Measurements from ENCODE around the gene FNTB. TPM values are rescaled to one million over a fixed set of nuclear protein-coding genes. Genes with fewer than 3 reads are reported as not detected.

FNTB gene
- total RNA-seq, 4 donors from 2014 or later = 40.6 to 44.6 (median 43.2) TPM

- peaks cover 32% of the 10 kb centered on the region for H3K4me1 ChIP-seq
- H3K27me3 ChIP-seq = no peaks in the 10 kb centered on the region
- TF ChIP-seq EP300 (IDR thresholded peaks at IDR 0.05) (no peak), POLR2A (IDR thresholded peaks at IDR 0.05) (no peak)
- TF ChIP-seq, protein P1, sequence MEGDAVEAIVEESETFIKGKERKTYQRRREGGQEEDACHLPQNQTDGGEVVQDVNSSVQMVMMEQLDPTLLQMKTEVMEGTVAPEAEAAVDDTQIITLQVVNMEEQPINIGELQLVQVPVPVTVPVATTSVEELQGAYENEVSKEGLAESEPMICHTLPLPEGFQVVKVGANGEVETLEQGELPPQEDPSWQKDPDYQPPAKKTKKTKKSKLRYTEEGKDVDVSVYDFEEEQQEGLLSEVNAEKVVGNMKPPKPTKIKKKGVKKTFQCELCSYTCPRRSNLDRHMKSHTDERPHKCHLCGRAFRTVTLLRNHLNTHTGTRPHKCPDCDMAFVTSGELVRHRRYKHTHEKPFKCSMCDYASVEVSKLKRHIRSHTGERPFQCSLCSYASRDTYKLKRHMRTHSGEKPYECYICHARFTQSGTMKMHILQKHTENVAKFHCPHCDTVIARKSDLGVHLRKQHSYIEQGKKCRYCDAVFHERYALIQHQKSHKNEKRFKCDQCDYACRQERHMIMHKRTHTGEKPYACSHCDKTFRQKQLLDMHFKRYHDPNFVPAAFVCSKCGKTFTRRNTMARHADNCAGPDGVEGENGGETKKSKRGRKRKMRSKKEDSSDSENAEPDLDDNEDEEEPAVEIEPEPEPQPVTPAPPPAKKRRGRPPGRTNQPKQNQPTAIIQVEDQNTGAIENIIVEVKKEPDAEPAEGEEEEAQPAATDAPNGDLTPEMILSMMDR (IDR thresholded peaks at IDR 0.05) = no peak
- H3K4me3 ChIP-seq = no peak overlapping the region
- H3K36me3 ChIP-seq = no peaks in the 10 kb centered on the region
- no peak overlapping the region for H3K27ac ChIP-seq
- DNase-seq (ENCODE audit: low spot score in 2 of 2) = no peak
- 86% methylated on average over 2 of the region's 2 CpGs for WGBS
- no peaks in the 10 kb centered on the region for H3K9me3 ChIP-seq
These were observed 7.8 kb downstream of the FNTB start for GRCh38 chr14:64994540-64994939.

- Histone ChIP-seq H3K27ac (no peak overlapping the region), H3K4me3 (no peak overlapping the region), H3K9me3 (no peaks in the 10 kb centered on the region), H3K4me1 (peaks cover 32% of the 10 kb centered on the region), H3K27me3 (no peaks in the 10 kb centered on the region), H3K36me3 (no peaks in the 10 kb centered on the region)
- no peak for TF ChIP-seq POLR2AphosphoS5 (IDR thresholded peaks at IDR 0.05)
- TF ChIP-seq EP300 (IDR thresholded peaks at IDR 0.05) = no peak
- no peak for TF ChIP-seq POLR2A (IDR thresholded peaks at IDR 0.05)
- TF ChIP-seq, protein P1 (IDR thresholded peaks at IDR 0.05) = no peak
- no peak for DNase-seq (ENCODE audit: low spot score in 2 of 2)
- whole genome bisulfite sequencing = 100% methylated on average over 3 of the region's 3 CpGs
These were observed 8.6 kb downstream of the FNTB start for GRCh38 chr14:64995291-64995690.

- WGBS = 67% methylated on average over 7 of the region's 7 CpGs
- H3K27ac ChIP-seq = peak overlapping the region; percentile 66
- no peak for TF ChIP-seq POLR2A (IDR thresholded peaks at IDR 0.05)
- TF ChIP-seq, protein P1 (IDR thresholded peaks at IDR 0.05) = no peak
- no peak for TF ChIP-seq EP300 (IDR thresholded peaks at IDR 0.05)
- peak in 1 of 3 donors; percentile 26 for TF ChIP-seq POLR2AphosphoS5 (IDR thresholded peaks at IDR 0.05)
- H3K27me3 ChIP-seq = no peaks in the 10 kb centered on the region
- DNase-seq (ENCODE audit: low spot score in 2 of 2) = no peak
- H3K36me3 ChIP-seq = no peaks in the 10 kb centered on the region
- peaks cover 32% of the 10 kb centered on the region for H3K4me1 ChIP-seq
- no peak overlapping the region for H3K4me3 ChIP-seq
- H3K9me3 ChIP-seq = no peaks in the 10 kb centered on the region
These were observed 10.6 kb downstream of the FNTB start for GRCh38 chr14:64997108-64997794.

- Histone ChIP-seq H3K9me3 (no peaks in the 10 kb centered on the region), H3K4me1 (peaks cover 32% of the 10 kb centered on the region), H3K4me3 (no peak overlapping the region), H3K27ac (peak overlapping the region; percentile 66), H3K36me3 (no peaks in the 10 kb centered on the region), H3K27me3 (no peaks in the 10 kb centered on the region)
- TF ChIP-seq POLR2A (IDR thresholded peaks at IDR 0.05) = no peak
- TF ChIP-seq, protein P1 (IDR thresholded peaks at IDR 0.05) = no peak
- no peak for TF ChIP-seq POLR2AphosphoS5 (IDR thresholded peaks at IDR 0.05)
- TF ChIP-seq EP300 (IDR thresholded peaks at IDR 0.05) = no peak
- no peak for DNase-seq (ENCODE audit: low spot score in 2 of 2)
These were observed 11.8 kb downstream of the FNTB start for GRCh38 chr14:64998455-64998931.

DNA sequence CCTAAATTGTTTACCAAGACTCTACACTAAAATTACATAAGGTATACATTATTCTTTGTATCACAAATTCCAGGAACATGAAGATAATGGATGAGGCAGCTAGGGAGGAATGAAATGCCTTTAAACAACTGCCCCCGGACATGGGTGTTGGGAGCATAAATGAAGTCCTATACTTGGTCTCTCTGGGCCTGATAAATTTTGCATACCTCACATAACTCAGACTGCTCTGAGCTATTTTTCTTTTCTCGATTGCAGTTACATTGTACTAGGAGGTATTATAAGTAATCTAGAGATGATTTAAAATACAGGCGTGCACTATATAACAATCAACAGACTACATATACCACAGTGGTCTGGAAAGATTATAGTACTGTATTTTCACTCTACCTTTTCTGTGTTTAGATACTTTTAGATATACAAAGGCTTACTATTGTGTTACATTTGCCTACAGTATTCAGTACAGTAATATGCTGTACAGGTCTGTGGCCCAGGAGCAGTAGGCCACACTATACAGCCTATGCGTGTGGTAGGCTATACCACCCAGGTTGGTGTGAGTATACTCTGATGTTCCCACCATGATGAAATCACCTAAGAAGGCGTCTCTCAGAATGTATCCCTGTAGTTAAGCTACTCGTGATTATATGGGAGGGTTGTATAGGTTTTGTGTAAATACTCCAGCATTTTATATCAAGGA is 14.3 kb downstream of the FNTB start:
- TF ChIP-seq, protein P1 (IDR thresholded peaks at IDR 0.05) = no peak
- TF ChIP-seq POLR2A (IDR thresholded peaks at IDR 0.05) (no peak), POLR2AphosphoS5 (IDR thresholded peaks at IDR 0.05) (no peak), EP300 (IDR thresholded peaks at IDR 0.05) (no peak)
- Histone ChIP-seq H3K27ac (no peak overlapping the region), H3K27me3 (no peaks in the 10 kb centered on the region), H3K4me1 (peaks cover 35% of the 10 kb centered on the region), H3K4me3 (no peak overlapping the region), H3K9me3 (no peaks in the 10 kb centered on the region), H3K36me3 (no peaks in the 10 kb centered on the region)
- no peak for DNase-seq (ENCODE audit: low spot score in 2 of 2)
- WGBS = 85% methylated on average over 6 of the region's 6 CpGs

Measured in suprapubic skin (tissue), 4 donors.